NCI-H1930 (cell line): ENCODE results near the gene PRMT2.
A peak's percentile ranks its signal among the peaks of the same experiment; 100 is the strongest.

Experiments used
- DNase-seq, 2 experiments: peaks; one replicate each; lab custom pipeline; 2025; lab: John Stamatoyannopoulos, UW

The PRMT2 gene

DNA sequence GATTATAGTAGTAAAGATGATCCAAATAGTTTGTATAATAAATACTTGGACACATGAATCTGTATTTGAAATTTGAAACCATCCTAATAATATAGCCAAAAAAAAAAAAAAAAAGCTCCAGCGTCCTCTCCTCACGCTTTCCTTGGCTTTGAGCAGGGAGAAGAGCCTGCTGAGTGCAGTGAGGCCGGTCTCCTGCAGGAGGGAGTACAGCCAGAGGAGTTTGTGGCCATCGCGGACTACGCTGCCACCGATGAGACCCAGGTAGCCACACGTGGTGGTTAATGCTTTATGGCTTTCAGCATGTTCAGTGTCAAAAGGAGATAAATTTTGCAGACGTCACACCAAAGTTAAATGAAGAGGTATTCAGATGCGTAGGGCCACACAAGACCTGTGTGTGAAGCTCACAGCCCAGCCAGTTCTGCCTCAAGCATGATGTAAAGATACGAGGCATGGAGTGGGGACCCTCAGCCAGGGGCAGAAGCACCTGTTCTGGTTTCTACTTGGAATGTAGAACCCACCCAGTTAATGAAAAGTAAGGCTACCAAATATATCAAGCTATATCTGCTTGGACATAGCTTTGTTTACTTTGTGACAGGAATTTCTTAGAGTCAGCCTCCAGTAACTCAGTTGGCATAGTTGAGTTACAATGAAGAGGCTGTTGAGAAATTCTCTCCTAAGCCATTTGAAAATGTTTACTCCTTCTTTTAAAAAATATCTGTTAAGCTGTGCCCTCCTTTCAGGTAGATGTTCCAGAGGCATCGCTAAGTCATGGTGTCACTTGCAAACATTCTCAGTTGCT is 8.1 kb downstream of the PRMT2 start:
- no peak for DNase-seq

DNA sequence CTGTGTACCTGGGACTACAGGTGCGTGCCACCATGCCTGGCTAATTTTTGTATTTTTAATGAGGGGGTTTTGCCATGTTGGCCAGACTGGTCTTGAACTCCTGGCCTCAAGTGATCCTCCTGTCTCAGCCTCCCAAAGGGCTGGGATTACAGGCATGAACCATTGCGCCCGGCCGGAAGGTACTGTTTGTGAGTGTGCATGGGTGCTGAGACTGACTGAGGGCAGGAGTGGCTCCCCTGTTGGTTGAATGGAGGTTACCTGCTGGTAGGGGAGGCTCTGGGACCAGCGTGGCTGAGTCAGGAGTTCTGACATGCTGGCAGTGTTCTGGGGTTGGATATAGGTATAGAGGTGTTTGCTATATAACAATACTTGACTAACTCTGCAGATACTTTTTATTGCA is 10.4 kb downstream of the PRMT2 start:
- DNase-seq: no peak

DNA sequence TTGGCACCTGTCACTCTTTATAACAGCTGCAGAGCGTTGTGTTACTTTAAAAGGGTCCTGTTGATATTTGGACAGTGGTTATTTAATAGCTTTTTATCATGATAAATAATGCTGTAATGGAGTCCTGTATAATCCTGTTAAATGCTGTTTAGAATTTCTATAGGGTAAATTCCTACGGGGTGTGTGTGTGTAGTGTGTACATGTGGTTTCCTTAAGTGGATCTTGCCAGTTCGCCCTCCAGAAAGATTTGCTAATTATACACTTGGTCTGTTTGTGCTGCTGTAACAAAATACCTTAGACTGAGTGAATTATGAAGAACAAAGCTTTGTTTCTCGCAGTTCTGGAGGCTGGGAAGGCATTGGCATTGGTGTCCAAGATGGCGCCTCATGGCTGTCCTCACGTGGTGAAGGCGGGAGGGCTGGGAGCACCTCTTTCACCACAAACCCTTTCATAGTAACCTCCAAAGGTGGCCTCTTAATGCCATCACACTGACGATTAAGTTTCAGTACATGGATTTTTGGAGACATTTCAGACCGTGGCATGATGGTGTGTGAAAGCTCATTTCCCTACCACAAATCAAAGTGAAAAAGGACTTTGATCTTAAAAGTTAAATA is 11.2 kb downstream of the PRMT2 start:
- no peak for DNase-seq

GRCh38 chr21:46648539-46648938 is 13.1 kb downstream of the PRMT2 start:
- no peak for DNase-seq

GRCh38 chr21:46649356-46649755 is 13.9 kb downstream of the PRMT2 start:
- no peak for DNase-seq

DNA sequence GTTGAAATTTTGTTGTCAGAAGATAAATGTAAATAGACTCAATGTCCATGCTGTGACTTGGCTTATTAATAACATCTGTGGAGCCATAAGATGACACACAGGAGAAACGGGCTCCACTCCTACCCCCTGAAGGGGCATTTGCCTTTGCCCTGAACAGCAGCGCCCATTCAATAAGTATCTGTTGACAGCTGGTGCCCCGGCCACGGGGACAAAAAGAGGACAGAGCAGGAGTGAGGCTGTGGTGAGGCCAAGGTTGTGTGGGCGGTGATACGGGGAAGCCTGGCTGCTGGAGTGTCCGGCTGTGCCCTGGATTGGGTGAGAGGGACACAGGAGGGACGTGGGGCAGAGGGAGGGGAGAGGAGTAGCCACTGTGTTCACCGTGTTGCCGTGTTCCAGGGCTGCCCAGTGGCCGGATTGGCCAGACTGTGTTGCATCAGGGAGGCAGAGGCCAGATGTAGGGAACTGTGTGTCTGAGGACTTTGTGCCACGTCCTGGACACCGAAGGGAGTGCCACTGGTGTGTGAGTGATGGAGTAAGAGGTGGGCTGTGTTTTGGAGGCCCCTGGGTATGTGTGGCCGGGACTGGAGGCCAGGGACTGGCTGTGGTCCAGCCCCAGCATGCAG is 15.1 kb downstream of the PRMT2 start:
- no peak for DNase-seq

GRCh38 chr21:46651121-46651520 is 15.6 kb downstream of the PRMT2 start:
- no peak for DNase-seq

DNA sequence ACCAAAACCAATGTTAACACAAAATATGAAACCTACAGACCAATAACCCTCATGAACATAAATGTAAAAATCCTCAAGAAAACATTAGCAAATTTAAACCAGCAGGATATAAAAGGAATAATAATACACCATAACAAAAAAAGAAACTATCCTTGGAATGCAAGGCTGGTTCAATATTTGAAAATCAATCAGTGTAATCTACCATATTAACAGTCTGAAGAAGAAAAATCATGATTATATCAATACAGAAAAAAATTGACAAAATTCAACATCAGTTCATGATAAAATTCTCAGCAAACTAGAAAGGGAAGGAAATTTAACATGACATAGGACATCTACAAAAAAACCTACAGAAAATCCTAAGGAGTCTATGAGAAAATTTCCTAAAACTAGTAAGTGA is 19.8 kb downstream of the PRMT2 start:
- no peak for DNase-seq

GRCh38 chr21:46656820-46657219 is 21.3 kb downstream of the PRMT2 start:
- no peak for DNase-seq

- no peak for DNase-seq
Observed at GRCh38 chr21:46660505-46660904, 25.0 kb downstream of the PRMT2 start.

- no peak for DNase-seq
Observed at GRCh38 chr21:46661211-46661625, 25.7 kb downstream of the PRMT2 start.

- DNase-seq: no peak
Observed at GRCh38 chr21:46661642-46662366, 26.3 kb downstream of the PRMT2 start.

DNA sequence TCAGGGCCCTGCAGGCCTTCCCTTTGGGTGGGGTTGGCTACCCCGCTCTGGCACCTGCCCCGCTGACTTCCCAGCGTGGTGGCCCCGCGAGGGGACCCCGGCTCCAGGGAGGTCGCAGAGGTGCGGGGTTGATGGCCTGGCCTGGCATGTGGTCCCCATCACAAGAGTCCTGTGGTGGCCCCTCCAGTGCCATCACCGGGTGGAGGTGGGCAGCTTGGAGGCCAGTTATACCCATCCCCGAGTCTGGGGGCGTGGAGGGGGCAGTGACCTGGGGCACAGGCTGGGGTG is 26.8 kb downstream of the PRMT2 start:
- DNase-seq: no peak

- no peak for DNase-seq
Observed at GRCh38 chr21:46662765-46663500, 27.5 kb downstream of the PRMT2 start.

GRCh38 chr21:46663754-46664153 is 28.3 kb downstream of the PRMT2 start:
- no peak for DNase-seq

GRCh38 chr21:46664316-46664995 is 29.0 kb downstream of the PRMT2 start:
- no peak for DNase-seq

DNA sequence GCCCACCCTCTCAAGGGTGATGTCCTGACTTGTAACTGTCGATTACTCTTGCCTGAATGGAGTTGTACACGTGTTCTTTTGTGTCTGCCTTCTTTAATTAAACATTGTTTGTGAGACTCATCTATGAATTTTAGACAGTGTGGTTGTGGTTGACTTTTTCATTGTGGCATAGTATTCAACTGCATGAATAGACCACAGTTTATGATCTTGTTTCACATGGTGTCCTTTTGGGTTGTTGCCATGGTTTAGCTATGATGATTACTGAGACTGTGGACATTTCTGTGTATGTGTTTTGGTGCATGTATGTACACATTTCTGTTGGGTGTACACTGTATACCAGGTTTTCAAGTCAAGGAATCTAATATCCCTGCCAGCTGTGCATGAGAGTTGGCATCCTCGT is 30.1 kb downstream of the PRMT2 start:
- no peak for DNase-seq

DNA sequence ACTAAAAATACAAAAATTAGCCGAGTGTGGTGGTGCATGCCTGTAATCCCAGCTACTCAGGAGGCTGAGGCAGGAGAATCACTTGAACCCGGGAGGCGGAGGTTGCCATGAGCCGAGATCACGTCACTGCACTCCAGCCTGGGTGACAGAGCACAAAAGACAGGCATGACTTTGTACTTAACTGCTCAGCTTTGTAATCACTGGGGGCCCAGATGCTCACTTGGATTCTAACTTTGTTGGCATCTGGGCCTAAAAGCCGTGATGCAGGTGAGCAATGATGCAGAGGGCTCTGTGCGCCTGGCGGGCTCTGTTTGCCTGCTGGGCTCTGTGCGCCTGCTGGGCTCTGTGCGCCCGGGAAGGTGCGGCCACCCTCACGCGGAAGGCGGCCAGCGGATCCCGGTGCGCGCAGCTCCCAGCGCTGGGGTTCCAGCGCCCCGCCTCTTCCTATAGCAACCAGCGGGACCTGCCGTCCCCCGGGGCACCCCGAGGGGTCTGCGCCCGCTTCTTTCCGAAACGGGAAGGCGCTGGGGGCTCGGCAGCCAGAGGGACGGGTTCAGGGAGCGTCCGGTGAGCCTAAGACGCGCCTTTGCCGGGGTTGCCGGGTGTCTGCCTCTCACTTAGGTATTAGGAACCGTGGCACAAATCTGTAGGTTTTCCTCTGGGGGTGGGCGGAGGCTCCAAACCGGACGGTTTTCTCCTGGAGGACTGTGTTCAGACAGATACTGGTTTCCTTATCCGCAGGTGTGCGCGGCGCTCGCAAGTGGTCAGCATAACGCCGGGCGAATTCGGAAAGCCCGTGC is 31.7 kb downstream of the PRMT2 start:
- DNase-seq: no peak

GRCh38 chr21:46667741-46668380 is 32.4 kb downstream of the PRMT2 start:
- DNase-seq: peak; percentile 22 to 49

DNA sequence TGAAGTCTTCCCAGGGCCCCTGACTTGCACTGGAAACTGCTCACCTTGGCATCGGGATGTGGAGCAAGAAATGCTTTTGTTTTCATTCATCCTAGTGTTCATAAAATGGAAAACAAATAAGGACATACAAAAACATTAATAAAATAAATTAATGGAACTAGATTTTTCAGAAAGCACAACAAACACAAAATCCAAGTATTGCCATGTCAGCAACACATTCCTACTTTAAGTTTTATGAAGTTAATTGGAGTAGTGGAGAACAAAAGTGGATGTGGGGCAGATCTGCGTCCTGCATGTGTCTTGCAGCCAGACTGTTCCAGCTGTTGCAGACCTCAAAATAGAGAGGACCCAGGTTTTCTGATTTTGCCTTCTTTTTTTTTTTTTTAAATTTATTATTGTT is 32.9 kb downstream of the PRMT2 start:
- no peak for DNase-seq
